B cell (primary cell): Measurements from ENCODE around the gene PVALEF.

Experiments used
- CTCF ChIP-seq: fragments of 200-600 bp; IDR thresholded peaks from one replicate; pipeline ENCODE4 v1.8.0; 2022; ENCODE audit warnings: antibody characterized with exemption, mild to moderate bottlenecking
- EZH2 ChIP-seq: IDR thresholded peaks from 2 replicates; pipeline ENCODE4 v1.6.1; 2012; ENCODE audit warnings: borderline replicate concordance, low read depth, mild to moderate bottlenecking, moderate library complexity, low read length; ENCODE audit not compliant: insufficient read depth, poor library complexity, severe bottlenecking

GRCh38 chr17:81189016-81189415, 23.7 kb downstream of the PVALEF start:
- TF ChIP-seq CTCF (no peak), EZH2 (no peak)
